ENCODE results near the gene RTN4IP1.

Gene RTN4IP1

DNA sequence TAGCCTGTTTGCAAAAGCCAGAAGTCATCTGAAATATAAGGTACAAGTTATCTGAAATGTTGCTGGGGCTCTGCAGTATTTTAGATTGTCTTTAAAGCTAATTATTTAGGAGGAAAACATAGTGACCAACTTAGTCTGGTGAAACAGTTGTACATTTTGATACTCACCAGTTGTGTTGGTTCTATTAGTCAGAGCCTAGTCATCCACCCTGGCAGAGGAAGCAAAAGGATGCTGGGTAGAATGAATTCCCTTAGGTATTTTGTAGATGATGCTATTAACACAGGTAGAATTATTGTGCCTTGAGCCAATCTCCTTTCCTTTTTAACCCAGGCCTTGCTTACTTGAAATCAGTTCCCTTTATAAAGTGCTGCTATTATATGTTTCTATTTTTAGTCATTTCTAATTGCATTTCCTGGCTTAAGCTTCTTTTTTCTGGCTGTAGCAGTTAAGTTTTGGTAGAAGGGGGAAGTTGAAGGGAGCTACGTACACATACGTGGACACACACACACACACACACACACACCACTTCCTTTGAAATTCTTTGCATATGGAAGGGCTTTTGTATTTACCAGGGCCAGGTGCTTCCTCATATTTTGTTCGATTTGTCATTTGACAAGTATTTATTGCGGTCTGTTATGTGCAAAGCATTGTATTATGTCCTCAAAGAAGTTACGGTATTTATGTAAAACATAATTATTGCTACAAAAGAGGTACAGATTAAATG lies 82.4 kb downstream of the RTN4IP1 start:
- DNase-seq: peak; percentile 52 to 60

DNA sequence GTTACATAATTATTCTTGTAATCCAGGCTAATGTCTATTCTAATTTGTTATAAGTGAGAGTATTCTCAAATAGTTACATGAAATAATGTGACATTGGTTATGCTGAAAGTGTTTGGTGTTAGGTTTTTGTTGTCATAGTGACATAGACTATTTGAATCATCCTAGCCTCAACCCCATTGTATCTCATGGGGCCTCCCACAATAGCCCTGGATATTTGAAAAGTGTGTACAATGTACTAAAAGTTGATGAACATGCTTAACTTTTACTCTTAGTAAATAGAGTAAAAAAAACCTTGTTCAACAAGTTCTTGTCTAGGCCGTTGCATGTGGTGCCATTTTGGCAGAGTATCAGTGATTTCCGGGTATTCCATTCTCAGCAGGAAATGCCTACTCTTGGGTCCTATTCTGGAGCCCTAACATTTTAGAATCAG lies 83.0 kb downstream of the RTN4IP1 start:
- DNase-seq: no peak

DNA sequence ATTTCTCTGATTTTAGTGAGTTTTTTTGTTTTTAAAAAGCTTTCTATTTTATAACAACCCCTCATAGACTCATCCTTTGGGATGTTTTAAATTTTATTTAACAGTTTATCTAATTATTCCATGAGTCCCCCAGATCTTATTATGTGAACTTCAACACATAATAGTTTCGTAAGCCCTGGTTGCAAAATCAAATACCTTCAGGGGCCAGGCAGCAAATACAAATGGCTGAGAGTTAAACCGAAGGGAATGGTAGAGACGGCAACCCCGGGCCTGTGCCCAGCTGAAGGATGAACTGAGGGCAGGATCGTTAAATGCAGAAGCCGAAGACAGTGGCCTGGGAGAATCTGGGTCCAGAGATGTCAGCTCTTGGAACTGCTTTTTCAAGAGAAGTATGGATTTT lies 88.4 kb downstream of the RTN4IP1 start:
- DNase-seq: no peak

DNA sequence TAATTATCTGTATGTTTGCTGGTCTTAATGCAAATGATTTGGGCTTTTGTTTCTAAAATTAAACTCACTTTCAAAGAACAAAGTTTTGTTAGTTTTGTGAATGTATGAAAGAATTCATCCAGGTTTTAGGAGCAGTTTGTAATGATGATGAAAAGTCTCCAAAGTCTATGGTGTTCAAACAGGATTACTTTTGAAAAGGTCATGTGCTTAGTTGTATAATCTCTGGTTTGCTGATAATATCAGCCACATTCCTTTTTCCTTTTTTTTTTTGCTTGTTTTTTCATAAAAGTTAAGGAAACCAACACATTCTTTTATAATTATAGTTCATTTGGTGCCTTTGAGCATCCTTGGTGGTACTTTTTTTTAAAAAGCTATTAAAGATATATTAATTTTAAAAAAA lies 88.9 kb downstream of the RTN4IP1 start:
- no peak for DNase-seq

DNA sequence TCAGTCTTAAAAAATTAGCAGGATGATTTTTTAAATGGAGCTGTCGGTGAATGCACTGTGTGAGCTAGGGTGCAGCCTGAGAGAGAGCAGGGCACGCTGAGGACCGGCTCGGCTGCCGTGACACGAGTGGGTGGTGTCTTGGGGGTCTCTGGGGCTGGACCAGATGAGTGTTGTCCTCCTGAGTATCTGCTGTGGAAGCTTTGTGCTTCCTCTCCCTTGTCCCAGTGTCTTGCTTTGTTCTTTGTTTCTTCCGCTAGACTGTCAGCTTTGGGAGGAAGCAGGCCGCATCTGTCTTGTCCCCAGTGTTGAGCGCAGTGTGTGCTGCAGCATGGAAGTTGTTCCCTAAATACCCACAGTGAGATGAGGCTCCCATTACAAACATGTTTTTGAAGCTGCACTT lies 89.4 kb downstream of the RTN4IP1 start:
- DNase-seq: peak in 1 of 2 donors; percentile 46

DNA sequence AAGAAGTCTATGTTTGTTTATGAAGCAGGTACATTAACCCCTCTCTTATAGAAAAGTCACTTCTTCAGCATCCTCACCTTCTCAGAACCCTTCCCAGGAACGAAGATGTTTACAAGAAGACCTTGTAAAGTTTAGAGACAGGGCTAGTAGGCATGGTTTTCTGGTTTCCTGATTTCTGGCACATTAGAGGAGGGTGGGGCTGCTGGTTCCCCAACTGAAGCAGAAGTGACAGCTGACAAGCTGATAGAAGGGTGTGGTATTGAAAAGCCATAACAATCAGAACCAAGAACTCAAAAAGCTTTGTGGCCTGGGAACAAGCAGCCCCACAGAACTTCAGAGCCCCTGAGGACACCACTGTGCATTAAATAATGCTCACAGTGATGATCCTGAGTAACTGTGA lies 91.2 kb downstream of the RTN4IP1 start:
- DNase-seq: peak; percentile 46 to 49

DNA sequence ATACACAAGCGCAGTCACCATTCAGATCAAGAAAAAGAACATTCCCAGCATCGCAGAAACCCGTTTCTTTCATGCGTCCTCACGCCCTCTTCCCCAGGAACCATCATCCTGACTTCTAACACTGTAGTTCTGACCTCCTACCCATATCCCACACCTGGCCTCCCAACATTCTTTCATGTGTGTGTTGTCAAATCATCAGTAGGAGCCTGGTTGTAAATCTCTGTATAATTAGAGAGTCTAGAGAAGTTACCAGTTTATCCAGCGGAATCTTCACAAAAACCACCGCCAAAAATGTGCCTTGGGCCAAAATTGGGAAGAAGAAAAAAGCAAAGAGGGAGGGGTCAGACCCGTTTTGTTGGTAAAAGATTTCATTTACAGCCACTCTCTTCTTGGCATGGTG lies 91.6 kb downstream of the RTN4IP1 start:
- DNase-seq: no peak

DNA sequence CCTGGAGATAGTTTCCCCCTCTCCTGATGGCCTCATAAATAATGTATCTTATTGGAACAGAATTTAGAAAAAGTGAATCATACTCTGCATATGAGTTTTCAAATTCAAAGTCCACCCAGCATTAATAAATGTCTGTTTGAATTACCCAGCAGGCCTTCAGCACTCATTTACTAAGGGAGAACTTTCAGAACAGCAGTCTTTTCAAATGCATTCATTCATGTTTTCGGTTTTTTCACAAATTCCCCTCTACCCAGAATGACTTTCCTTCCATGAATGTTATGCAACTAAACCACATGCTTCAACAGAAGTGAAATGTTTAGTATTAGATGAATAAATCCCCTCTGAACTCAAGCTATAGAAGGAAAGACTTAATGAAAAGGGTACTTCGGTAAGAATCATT lies 92.4 kb downstream of the RTN4IP1 start:
- DNase-seq: peak in 1 of 2 donors; percentile 64

DNA sequence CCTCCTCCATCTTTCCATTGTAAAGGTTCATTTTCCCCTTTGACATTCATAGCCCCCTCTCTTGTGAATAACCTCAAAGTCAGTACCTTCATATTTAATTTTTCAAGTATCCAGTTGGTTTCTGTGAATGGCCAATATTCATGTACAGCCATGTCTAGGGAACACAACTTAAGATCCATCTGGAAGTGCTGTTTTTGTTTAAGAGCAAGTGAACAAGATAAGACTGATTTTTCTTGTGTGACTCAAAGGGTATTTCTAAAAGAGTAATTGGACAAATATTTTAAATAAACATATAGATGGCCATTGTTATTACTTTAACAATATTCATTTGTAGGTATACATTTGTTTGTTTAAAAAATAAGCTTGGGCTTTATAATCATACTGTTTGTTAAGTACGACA lies 92.9 kb downstream of the RTN4IP1 start:
- no peak for DNase-seq

DNA sequence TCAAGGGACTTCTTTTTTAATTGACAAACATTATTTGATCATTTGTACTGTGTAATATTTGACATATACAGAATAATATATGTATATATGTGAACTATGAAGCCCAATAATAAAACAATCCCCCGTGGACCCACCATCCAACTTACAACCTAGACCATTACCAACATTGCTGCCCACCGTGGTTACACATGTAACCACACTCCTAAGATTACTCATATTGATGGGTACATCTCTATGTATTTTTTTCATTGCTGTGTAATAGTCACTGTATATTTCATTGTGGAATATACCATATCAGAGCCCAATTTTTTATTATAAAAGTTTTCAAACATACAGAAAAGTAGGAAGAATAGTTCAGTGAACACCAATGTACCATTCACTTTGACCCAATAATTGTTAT lies 94.3 kb downstream of the RTN4IP1 start:
- no peak for DNase-seq

DNA sequence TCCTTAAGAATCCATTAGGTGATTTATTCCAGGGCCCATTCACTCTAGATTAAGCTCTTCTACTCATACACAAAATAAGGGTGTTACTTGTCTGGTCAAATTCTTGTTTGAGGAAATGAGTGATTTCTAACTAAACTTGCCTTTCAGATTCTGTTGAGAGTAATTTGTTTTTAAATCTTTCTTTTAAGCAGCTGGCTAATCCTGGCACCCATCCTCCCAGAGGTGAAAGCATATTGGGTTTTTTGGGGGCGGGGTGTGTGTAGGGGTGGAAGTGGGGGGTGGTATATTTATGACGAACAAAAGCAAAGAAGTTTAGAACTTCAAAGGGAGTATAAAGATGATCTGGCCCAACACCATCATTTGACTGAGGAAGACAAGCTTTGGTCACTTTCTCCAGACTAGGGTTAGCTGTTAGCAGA lies 94.7 kb downstream of the RTN4IP1 start:
- DNase-seq: no peak

DNA sequence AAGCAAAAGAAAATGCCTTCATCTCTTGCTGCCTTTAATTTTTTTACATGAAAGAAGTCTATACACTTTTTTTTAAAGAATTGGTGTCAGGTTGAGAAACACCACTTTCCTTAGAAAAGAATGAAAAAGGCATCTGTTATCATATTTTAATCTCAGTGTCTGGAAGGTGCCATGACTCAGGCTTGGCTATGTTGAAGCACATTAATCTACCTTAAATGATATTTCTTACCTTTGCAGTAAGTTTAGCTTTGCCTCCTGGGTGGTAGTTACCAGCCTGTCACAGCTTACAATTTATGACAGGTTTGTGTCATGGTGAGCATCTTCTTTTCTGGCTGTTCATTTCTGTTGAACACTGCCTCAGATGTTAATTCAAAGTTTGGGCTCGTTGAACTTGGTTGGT lies 95.3 kb downstream of the RTN4IP1 start:
- DNase-seq: no peak

DNA sequence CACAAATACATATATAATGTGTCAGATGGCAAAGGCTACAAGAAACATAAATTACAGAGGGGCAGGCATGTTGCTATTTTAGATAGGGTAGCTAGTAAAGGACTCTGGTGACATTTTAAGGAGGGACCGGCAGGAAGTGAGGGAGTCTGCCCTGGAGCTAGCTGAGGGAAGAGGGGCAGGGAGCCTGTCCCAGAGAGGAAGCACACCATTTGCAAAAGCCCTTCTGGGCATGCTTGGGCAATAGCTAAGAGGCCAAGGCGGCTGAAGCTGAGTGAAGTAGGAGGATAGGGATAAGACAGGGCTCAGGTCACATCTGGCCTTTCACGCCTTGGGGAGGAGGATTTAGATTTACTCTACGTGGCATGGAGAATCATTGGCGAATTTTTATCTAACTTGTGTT lies 96.2 kb downstream of the RTN4IP1 start:
- DNase-seq: peak; percentile 38 to 55

DNA sequence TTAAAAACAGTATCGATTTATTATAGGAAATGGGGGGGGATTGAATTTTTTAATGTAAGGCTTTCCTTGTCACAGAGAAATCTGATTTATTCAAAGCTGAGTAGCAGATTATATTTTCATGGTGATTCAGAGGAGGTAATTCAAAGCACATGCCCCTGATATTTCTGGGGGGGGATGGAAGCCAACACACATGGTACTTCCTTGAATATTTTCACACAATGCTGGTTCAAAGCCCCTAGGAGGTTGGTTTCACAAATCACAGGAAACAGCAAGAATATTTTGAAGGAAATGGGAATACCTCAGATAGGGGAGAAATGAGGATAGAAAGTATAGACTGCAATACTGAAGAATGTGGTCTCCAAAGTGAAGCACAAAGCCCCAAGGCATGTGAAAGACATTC lies 98.8 kb downstream of the RTN4IP1 start:
- no peak for DNase-seq

DNA sequence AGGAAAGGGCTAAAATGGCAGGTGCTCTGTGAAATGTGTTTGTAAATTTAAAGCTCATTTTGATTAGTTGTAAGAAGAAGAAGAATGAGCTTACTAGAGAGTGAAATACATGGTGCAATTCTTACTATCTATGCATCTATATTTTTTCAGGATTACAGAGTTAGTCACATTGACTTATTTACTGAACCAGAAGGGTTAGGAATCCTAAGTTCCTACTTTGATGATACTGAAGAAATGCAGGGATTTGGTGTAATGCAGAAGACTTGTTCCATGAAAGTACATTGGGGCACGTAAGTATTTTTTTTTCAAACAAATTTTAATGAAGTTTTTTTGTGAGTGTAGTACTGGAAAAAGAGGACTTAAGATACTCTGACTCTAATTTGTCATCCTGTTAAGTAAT lies 99.3 kb downstream of the RTN4IP1 start:
- DNase-seq: no peak

DNA sequence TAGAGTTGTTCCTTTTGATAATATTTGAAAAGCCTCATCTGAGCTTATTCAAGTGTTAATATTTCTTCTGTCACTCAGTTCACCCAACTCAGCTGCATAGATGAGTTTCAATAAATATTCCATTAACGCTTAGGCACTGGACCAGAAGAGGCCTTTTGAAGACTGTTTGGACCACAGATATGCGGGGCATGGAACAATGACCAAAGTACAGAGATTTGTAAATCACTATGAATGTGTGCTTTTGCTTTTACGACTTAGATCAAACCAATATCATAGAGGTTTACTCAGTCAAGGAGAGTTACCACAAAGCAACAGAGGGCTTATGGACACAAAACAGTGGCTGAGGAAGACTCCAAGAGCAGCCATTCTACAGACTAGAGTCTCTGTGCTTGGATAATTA lies 99.9 kb downstream of the RTN4IP1 start:
- DNase-seq: no peak

DNA sequence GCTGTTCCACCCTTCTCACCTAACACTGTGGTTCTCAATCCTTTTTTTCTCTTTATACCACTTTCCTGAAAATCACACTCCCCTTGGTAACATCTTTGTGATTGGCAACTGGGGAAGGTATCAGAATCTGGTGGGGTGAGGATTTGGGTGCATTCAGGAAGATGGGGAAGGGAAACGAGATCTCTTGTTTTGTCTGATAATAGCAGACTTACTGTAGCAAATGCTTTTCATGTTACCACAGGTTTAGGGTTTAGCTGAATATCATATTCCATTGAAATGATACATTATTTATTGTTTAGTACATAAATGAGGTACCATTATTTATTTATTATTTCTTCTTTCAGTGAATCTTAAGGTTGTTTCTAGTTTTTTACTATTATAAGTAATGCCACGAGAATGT lies 100.8 kb downstream of the RTN4IP1 start:
- DNase-seq: no peak

DNA sequence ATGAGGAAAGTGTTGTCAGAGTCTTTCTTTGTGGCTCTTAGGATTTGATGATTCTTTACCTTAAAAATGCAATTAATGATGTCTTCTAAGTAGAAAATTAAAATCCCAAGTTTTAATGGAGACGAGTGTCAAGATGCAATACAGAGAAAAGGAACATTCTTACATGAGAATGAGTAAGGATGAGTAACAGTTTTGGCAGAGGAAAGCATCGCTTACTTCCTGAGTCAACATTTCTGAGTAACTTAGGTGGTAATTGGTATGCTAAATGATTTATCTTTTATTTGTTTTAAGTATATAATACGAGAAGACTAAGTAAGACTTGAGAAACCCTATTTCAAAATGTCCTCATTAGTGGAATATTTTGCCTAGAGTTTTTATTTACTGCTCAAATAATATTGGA lies 101.3 kb downstream of the RTN4IP1 start:
- no peak for DNase-seq

DNA sequence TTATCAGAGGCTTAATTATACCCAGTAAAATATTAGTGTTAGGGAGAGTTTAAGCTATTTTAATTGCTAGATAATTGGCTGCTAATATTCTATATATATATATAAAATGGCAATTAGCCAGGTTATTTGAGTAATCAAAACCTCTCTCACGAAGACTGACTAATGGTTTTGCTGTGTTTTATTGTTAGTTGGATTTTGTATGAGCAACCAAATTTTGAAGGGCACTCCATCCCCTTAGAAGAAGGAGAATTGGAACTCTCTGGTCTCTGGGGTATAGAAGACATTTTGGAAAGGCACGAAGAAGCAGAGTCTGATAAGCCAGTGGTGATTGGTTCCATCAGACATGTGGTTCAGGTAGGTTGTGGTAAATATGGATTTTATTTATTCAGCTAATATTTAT lies 102.2 kb downstream of the RTN4IP1 start:
- no peak for DNase-seq

DNA sequence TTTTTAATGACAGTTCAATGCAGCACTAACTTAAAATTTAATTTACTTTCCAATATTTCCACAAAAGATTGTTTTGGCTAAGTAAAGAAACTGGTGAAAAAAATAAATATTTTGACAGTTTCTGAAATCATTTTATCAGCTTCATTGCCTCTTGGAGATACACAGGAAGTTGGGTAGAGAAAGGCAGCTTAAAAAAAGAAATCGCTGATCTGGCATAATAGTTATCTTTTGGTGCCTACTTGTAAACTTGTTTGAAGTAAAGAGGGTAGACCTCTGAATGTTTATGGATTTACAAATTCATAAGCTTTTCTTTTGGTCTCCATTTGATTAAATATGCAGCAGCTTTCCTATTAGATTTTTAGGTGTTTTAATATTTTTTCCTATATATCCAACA lies 103.4 kb downstream of the RTN4IP1 start:
- DNase-seq: no peak

DNA sequence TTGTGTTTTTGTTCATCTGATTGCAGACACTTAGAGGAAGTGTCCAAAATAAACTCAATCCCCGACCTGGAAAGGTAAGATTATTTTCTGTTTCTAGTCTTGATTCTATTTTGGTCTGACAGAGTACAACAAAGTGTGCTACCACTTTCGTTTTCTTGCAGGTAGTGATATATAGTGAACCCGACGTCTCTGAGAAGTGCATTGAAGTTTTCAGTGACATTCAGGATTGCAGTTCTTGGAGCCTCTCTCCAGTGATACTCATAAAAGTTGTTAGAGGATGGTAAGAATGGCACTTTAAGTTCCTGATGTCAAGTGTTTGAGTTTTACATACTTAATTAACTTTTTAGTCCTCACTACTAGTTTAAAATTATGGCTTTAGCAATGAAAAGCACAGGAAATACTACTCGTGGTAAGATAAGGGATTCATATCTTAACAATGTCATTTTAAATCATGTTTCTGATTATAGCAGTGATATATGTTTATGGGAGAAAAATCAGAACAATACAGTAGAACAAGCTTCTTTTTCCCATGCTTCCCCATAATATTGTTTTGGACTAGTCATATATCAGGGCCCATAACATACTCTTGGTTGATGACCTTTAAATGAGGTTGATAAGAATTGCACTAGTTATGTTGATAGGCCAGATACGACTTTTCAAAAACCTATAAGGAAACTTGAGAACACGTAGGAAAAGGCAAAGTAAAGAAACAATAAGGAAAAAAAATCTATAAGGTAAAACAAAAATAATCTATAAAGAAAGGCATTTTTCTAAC lies 104.0 kb downstream of the RTN4IP1 start:
- no peak for DNase-seq

DNA sequence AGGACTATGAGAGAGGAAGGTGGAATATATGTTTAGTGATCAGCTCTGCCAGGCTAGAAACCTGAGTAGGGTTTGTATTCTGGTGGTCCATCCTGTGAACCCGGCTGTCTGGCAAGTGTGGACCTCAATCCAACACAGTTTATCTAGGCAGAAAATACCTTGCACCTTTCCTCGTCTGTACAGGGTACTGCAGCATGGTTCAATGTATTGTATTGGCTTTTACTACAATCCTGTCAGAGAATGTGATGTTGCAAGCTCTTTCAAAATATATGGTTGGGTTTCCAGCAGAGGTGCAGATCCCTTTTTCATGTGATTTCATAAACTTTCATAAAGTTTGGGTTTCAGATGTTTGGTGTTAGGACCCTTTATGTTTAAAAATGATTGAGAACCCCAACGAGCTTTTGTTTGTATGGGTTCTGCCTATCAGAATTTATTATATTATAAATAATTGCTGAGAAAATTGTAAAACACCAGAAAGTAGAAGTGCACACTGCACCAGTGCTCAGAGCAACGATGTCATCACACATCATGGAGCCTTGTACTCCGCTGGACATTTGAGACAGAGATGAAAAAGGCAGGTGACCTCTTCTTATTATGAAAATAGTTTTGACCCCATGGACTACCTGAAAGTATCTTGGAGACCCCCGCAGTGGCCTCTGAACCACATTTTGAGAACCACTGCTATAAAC lies 106.6 kb downstream of the RTN4IP1 start:
- DNase-seq: peak; percentile 47 to 68
